GM18951 (cell line): ENCODE measurements around the gene BCLAF1.

Experiments used
- POLR2A ChIP-seq: IDR thresholded peaks from 4 replicates; pipeline ENCODE4 v1.6.1; 2011; ENCODE audit warnings: mild to moderate bottlenecking; ENCODE audit not compliant: insufficient read length, insufficient read depth; ENCODE audit errors: extremely low read depth
- in situ Hi-C: fragments of 300-500 bp; cut with MboI; formaldehyde crosslinking; loops from one replicate; pipeline ENCODE4 v1.12.0; 2022; ENCODE audit warnings: low sequenced_read_pairs, mixed read lengths, inconsistent platforms; ENCODE audit not compliant: unreplicated experiment

BCLAF1 gene

DNA sequence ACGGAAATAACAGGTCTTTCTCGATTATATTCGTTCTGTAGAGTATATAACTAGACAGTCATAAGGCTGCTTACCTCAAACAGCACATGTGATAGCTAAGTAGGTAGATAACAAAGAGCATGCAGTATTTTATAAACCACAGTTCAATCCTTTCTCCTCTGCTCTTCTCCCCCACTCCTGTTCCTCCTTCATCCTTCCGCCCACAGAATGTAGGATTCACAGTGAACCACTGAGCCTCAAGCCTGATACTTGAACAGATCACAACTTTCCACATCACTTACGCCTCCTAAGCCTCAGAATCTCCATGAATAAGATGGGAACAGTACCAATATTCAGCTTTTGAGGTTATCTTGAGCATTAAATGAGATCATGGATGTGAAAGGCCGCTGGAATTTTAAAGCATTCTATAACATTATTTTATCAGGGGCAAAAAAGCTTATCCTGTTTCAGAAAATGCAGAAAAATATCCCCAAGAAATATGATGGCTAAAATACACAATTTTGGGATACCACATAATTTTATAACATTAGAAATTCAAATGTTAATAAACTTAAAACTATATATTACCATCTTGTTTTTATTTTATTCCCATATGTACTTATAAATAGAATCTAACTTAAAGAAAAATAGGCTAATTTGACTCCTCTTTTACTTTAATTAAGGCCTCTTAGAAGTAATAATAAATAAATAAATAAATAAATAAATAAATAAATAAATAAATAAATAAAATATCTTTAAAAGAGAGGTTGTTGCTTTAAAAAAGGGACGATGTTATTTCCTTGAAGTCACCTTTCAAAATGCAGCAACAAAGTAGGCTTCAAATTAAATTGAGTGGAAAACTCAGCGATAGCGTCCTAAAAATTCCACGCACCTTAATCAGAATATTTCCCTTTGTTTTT lies 72.9 kb downstream of the BCLAF1 start:
- TF ChIP-seq POLR2A: no peak
- in situ Hi-C loops: no loop called here

- in situ Hi-C loops: no loop called here
Observed at GRCh38 chr6:136213853-136214252, 75.8 kb downstream of the BCLAF1 start.

DNA sequence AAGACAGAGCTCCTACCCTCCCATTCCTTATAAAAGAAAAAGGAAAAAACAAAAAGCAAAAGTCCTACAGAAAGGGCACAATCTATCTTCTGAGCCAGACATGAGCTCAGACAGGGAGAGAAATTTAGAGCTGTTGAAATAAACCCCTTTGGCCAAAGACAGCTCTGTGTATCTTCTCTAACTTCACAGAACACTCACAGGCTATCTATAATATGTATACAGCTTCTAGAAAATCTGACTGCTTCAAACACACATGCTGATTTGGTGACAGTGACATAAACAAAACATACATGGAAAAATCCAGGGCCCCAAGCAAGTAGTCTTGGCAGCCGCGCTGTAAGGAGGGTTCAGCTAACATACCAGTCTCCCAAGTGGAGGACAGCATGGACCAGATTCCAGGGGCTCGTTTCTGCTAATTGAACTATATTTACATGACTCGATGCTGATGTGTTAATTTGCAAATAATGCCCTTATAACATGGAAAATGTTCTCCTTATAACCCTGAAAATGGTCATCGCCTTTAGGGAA lies 76.6 kb downstream of the BCLAF1 start:
- TF ChIP-seq POLR2A: no peak
- in situ Hi-C loops: no loop called here

More at GRCh38 chr6:136213853-136214252, 75.8 kb downstream of the BCLAF1 start:
- no peak for TF ChIP-seq POLR2A

- in situ Hi-C loops: no loop called here
- no peak for TF ChIP-seq POLR2A
Observed at GRCh38 chr6:136212608-136213007, 77.0 kb downstream of the BCLAF1 start.

- in situ Hi-C loops: no loop called here
- TF ChIP-seq POLR2A: no peak
Observed at GRCh38 chr6:136210398-136211165, 79.1 kb downstream of the BCLAF1 start.

GRCh38 chr6:136209496-136209895 lies 80.2 kb downstream of the BCLAF1 start:
- in situ Hi-C loops: no loop called here
- no peak for TF ChIP-seq POLR2A

DNA sequence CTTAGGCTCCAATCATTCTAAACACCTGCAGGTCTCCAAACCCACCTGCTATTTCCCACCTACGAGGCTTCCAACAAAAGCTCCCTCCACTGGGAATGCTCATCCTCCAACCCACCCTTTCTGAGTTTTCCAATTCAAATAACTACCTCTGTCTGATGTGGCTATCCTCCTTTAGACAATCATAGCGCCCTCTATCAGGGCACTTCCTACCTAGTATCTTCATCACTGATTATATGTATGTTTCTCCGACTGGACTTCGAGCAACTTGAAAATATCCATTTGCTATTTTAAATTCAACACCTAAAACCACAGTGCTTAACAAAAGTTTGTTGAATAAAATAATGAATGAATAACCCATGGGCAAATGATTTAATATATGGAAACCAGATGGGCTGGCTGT lies 80.9 kb downstream of the BCLAF1 start:
- no peak for TF ChIP-seq POLR2A
- in situ Hi-C loops: no loop called here
